K562 (cell line): ENCODE measurements around the gene STAG2. TPM values are rescaled to one million over a fixed set of nuclear protein-coding genes. Genes with fewer than 3 reads are reported as not detected.
"Not testable (repeated sequence)": the region's sequence is repeated elsewhere in the genome, so short reads cannot be mapped to it uniquely, and the experiment has no call there.

ENCODE experiments used
- ATAC-seq: fragments of 200-7000 bp; cut with Tn5 transposase; 3 replicates; pipeline ENCODE4 v1.9.1; 2020; ENCODE audit warnings: moderate library complexity
- BruUV-seq: library from RNA; stranded (reverse); fragments of 400-500 nt; replicated peaks from 2 replicates; lab custom pipeline; 2021; lab: Mats Ljungman, UMichigan
- CTCF ChIA-PET: fragments of 300-600 bp; formaldehyde crosslinking; extraction: SDS; loops from one replicate; lab custom pipeline; 2021; ENCODE audit warnings: low intra/inter-chr PET ratio; lab: Yijun Ruan, JAX
- POLR2A ChIA-PET: fragments of 300-600, 350-650 bp; sonication (Branson Sonifier 250); formaldehyde crosslinking; extraction: SDS; loops from one replicate; lab custom pipeline; 2021; ENCODE audit warnings: antibody characterized with exemption, inconsistent platforms; lab: Yijun Ruan, JAX
- DNase-seq, 4 experiments: peaks; one replicate each; pipeline versions ENCODE4 v3.0.0 to v3.0.0-alpha.2; 2011 to 2018; ENCODE audit warnings: low spot score in 3 of 4, mixed read lengths in 3 of 4; ENCODE audit errors: extremely low read depth in 1 of 4
- FAIRE-seq: peaks from 2 replicates; lab custom pipeline; 2011; peaks lifted over from hg19 to GRCh38; lab: Jason Lieb, UNC
- H2AFZ ChIP-seq: 2 replicates; pipeline ENCODE4 v1.6.0; 2011; ENCODE audit warnings: low read depth, low read length, control low read depth, inconsistent platforms
- H3K27ac ChIP-seq: fragments of 200-600 bp; 3 replicates; pipeline ENCODE4 v1.8.0; 2011; ENCODE audit warnings: low read depth, mild to moderate bottlenecking, control low read depth, inconsistent platforms, low read length, moderate library complexity, mixed read lengths; ENCODE audit errors: extremely low read depth
- H3K27me3 ChIP-seq, 2 experiments: fragments of 300-600 bp in 1 of 2; 2 replicates in 1 of 2; 3 replicates in 1 of 2; pipeline versions ENCODE4 v1.6.0 to v1.8.0; 2011; ENCODE audit warnings: inconsistent platforms in 2 of 2, low read length in 2 of 2, mild to moderate bottlenecking in 1 of 2, mixed read lengths in 1 of 2, moderate library complexity in 1 of 2; ENCODE audit not compliant: control insufficient read depth in 2 of 2, insufficient read depth in 2 of 2
- H3K36me3 ChIP-seq: fragments of 300-600 bp; 3 replicates; pipeline ENCODE4 v1.8.0; 2011; ENCODE audit warnings: mild to moderate bottlenecking, low read length, inconsistent platforms; ENCODE audit not compliant: control insufficient read depth, insufficient read depth
- H3K4me1 ChIP-seq, 2 experiments: fragments of 200-600 bp in 1 of 2; replicated peaks in 1 of 2; 2 replicates in 1 of 2; 3 replicates in 1 of 2; pipeline versions ENCODE4 v1.5.1 to v1.8.0; 2011; ENCODE audit warnings: inconsistent platforms in 2 of 2, low read length in 2 of 2, mild to moderate bottlenecking in 1 of 2, mixed read lengths in 1 of 2, moderate library complexity in 1 of 2; ENCODE audit not compliant: control insufficient read depth in 2 of 2, insufficient read depth in 2 of 2
- H3K4me2 ChIP-seq: 2 replicates; pipeline ENCODE4 v1.6.1; 2011; ENCODE audit warnings: low read length, control low read depth, inconsistent platforms, mixed read lengths; ENCODE audit not compliant: insufficient read depth
- H3K4me3 ChIP-seq: fragments of 200-600 bp; sonication (generic), shearing (Covaris generic); 2 replicates; pipeline ENCODE4 v1.5.1; 2016; ENCODE audit warnings: control low read depth, inconsistent platforms
- H3K79me2 ChIP-seq: fragments of 200-600 bp; 3 replicates; pipeline ENCODE4 v1.8.0; 2011; ENCODE audit warnings: low read length, inconsistent platforms; ENCODE audit not compliant: control insufficient read depth, insufficient read depth
- H3K9ac ChIP-seq, 2 experiments: 2 replicates each; pipeline versions ENCODE4 v1.6.0 to v1.6.1; 2011; ENCODE audit warnings: low read depth in 2 of 2, low read length in 2 of 2, control low read depth in 1 of 2, inconsistent platforms in 1 of 2, mild to moderate bottlenecking in 1 of 2, mixed read lengths in 1 of 2; ENCODE audit not compliant: insufficient read depth in 1 of 2
- H3K9me1 ChIP-seq: one replicate; pipeline ENCODE4 v1.6.0; 2011; ENCODE audit warnings: inconsistent platforms, mild to moderate bottlenecking, low read length, moderate library complexity; ENCODE audit not compliant: control insufficient read depth, insufficient read depth
- H3K9me3 ChIP-seq: replicated peaks from 2 replicates; pipeline ENCODE4 v1.5.1; 2011; ENCODE audit warnings: low read depth, low read length, inconsistent platforms; ENCODE audit not compliant: control insufficient read depth, insufficient read depth
- H4K20me1 ChIP-seq: replicated peaks from 2 replicates; pipeline ENCODE4 v1.6.1; 2011; ENCODE audit warnings: low read length, inconsistent platforms, mixed read lengths; ENCODE audit not compliant: control insufficient read depth, insufficient read depth
- CREM ChIP-seq: IDR thresholded peaks from 2 replicates; pipeline ENCODE4 v1.6.1; 2014; ENCODE audit warnings: antibody characterized with exemption, low read depth
- HDGF ChIP-seq: fragments of 450-650 bp; IDR thresholded peaks from 2 replicates; pipeline ENCODE4 v1.6.1; 2016
- RAD21 ChIP-seq, 2 experiments: fragments of 250-450 bp in 1 of 2; fragments of 450-650 bp in 1 of 2; sonication (Bioruptor Pico) in 1 of 2; formaldehyde crosslinking in 1 of 2; IDR thresholded peaks in 1 of 2; conservative IDR thresholded peaks in 1 of 2; 2 replicates each; pipeline versions ENCODE4 v1.4.0 to v1.8.0; 2020 to 2022; ENCODE audit warnings: mild to moderate bottlenecking in 2 of 2, moderate library complexity in 1 of 2
- RFX1 ChIP-seq: fragments of 450-650 bp; IDR thresholded peaks from 2 replicates; pipeline ENCODE4 v1.6.1; 2016; ENCODE audit warnings: mild to moderate bottlenecking, moderate library complexity
- ZBTB7A ChIP-seq: IDR thresholded peaks from 2 replicates; pipeline ENCODE4 v1.6.1; 2011; ENCODE audit warnings: low read depth, mild to moderate bottlenecking, low read length, moderate library complexity, borderline replicate concordance; ENCODE audit not compliant: control insufficient read depth
- WGBS: fragments of 100-300 bp; shearing (Covaris generic); methylation state at CpG from one replicate; pipeline ENCODE4 v1.1.6; 2016; ENCODE audit warnings: low coverage, mixed read lengths; ENCODE audit not compliant: insufficient coverage; ENCODE audit errors: missing lambda C conversion rate; 5-methylcytosine and 5-hydroxymethylcytosine counted together
- in situ Hi-C: fragments of 300-500 bp; cut with MboI; formaldehyde crosslinking; loops from 4 replicates; pipeline ENCODE4 v1.15.0; 2018; ENCODE audit warnings: inconsistent platforms, mixed read lengths
- intact Hi-C: fragments of 100-400 bp; cut with micrococcal nuclease; formaldehyde crosslinking; loops from 2 replicates; pipeline ENCODE4 v1.14.2; 2022
- polyA plus RNA-seq, 8 experiments: library from polyadenylated mRNA; depleted of rRNA in 4 of 8; stranded (reverse) in 5 of 8; unstranded in 3 of 8; fragments of >200 nt; fragmentation: Nextera tagmentation in 2 of 8; fragmentation: Illumina TruSeq in 1 of 8; extraction: Ambion mirVana in 2 of 8; extraction: Trizol in 1 of 8; gene quantifications; 2 replicates each; pipeline versions ENCODE4 v1.2.1 to v1.2.3, GENCODE V29; 2011 to 2014; ENCODE audit warnings: inconsistent platforms in 1 of 8, missing spikeins in 1 of 8
- total RNA-seq, 7 experiments: library from RNA; depleted of rRNA in 6 of 7; stranded (reverse); fragments of >200 nt in 6 of 7; fragmentation: Illumina TruSeq in 2 of 7; extraction: Trizol in 2 of 7; gene quantifications; 2 replicates each; pipeline versions ENCODE4 v1.2.1 to v1.2.3, GENCODE V29; 2011 to 2021; ENCODE audit warnings: low replicate concordance in 1 of 7
- TF ChIP-seq, protein P1 (sequence below), 3 experiments: IDR thresholded peaks in 2 of 3; conservative IDR thresholded peaks in 1 of 3; 2 replicates each; pipeline ENCODE4 v1.5.1; 2011 to 2012; ENCODE audit warnings: low read length in 3 of 3, mild to moderate bottlenecking in 3 of 3, control low read depth in 2 of 3, improper control_type of control experiment in 1 of 3, inconsistent platforms in 1 of 3, low read depth in 1 of 3, mixed read lengths in 1 of 3, moderate library complexity in 1 of 3; ENCODE audit not compliant: insufficient read depth in 2 of 3
- TF ChIP-seq, protein P2 (sequence below): IDR thresholded peaks from 2 replicates; pipeline ENCODE4 v1.6.1; 2011; ENCODE audit warnings: borderline replicate concordance, low read depth, mild to moderate bottlenecking, moderate library complexity, low read length; ENCODE audit not compliant: insufficient read depth, poor library complexity, severe bottlenecking

STAG2 gene
- total and polyA plus RNA-seq, 9 of the 15 experiments (the other 6 are each of a cell fraction or from before 2014, with no cell fraction given) = 40.3 to 133 (median 90.1) TPM

DNA sequence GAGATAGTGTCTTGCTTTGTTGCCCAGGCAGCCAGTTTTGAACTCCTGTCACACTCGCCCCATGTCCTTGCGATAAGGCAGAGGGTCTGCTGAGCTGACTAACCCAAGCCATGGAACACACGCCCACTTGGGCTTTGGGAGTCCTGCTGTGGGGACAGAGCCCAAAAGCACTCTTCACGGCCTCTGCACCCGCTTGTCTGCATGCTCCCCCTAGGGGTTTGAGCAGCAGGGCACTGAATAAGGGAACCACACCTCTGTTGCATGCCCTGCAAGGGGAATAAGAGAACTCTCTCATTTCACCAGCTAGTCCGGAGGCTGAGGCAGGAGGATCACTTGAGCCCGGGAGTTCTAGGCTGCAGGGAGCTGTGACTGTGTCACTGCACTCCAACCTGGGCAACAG, 166.0 kb downstream of the STAG2 start:
- H3K36me3 ChIP-seq = no peaks in the 10 kb centered on the region
- no peaks in the 10 kb centered on the region for H3K9me1 ChIP-seq
- ATAC-seq (peak; percentile 97), DNase-seq (peak in 3 of 4 experiments; percentile 6 to 51 (median 28))
- in situ Hi-C loops = no loop called here
- no peaks in the 10 kb centered on the region for H4K20me1 ChIP-seq
- H3K4me2 ChIP-seq = no peak overlapping the region
- BruUV-seq = no TSS peak
- H3K27me3 ChIP-seq = no peaks in the 10 kb centered on the region
- H3K79me2 ChIP-seq = no peaks in the 10 kb centered on the region
- intact Hi-C loops = no loop called here
- CTCF ChIA-PET = interaction anchor here (0.6 kb wide), 1 partner anchor 1198 kb away, joined by 3 read pairs; no protein-coding TSS in a partner anchor
- WGBS = 29% methylated on average over 6 of the region's 7 CpGs
- peak overlapping the region; percentile 51 for H2AFZ ChIP-seq
- TF ChIP-seq, protein P1, sequence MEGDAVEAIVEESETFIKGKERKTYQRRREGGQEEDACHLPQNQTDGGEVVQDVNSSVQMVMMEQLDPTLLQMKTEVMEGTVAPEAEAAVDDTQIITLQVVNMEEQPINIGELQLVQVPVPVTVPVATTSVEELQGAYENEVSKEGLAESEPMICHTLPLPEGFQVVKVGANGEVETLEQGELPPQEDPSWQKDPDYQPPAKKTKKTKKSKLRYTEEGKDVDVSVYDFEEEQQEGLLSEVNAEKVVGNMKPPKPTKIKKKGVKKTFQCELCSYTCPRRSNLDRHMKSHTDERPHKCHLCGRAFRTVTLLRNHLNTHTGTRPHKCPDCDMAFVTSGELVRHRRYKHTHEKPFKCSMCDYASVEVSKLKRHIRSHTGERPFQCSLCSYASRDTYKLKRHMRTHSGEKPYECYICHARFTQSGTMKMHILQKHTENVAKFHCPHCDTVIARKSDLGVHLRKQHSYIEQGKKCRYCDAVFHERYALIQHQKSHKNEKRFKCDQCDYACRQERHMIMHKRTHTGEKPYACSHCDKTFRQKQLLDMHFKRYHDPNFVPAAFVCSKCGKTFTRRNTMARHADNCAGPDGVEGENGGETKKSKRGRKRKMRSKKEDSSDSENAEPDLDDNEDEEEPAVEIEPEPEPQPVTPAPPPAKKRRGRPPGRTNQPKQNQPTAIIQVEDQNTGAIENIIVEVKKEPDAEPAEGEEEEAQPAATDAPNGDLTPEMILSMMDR (IDR thresholded peaks at IDR 0.05 in 2 of 3, conservative IDR thresholded peaks at IDR 0.05 in 1 of 3; ENCODE audit: insufficient read depth in 2 of 3, low read depth in 1 of 3, low read length in 3 of 3) = peak; percentile 40 to 43 (median 43); a peak in 5 of 6 replicates
- TF ChIP-seq, protein P2, sequence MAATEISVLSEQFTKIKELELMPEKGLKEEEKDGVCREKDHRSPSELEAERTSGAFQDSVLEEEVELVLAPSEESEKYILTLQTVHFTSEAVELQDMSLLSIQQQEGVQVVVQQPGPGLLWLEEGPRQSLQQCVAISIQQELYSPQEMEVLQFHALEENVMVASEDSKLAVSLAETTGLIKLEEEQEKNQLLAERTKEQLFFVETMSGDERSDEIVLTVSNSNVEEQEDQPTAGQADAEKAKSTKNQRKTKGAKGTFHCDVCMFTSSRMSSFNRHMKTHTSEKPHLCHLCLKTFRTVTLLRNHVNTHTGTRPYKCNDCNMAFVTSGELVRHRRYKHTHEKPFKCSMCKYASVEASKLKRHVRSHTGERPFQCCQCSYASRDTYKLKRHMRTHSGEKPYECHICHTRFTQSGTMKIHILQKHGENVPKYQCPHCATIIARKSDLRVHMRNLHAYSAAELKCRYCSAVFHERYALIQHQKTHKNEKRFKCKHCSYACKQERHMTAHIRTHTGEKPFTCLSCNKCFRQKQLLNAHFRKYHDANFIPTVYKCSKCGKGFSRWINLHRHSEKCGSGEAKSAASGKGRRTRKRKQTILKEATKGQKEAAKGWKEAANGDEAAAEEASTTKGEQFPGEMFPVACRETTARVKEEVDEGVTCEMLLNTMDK = peak; percentile 62
- TF ChIP-seq RAD21 (CRISPR knock-in tag; conservative IDR thresholded peaks at IDR 0.05 in 1 of 2, IDR thresholded peaks at IDR 0.05 in 1 of 2) (peak in 1 of 2 experiments; percentile 35; a peak in 1 of 4 replicates), HDGF (no peak), RFX1 (0 out of 2 replicates have a peak, but pooled peaks have one; percentile 20), ZBTB7A (peak; percentile 19; the same call in 1 of the 2 replicates), CREM (no peak)
- TF ChIP-seq, all 486 proteins: peak for 5
- Histone ChIP-seq H3K9ac (peak overlapping the region in 1 of 2 experiments; percentile 36; a peak in 1 of 4 replicates), H3K4me3 (no peak overlapping the region), H3K9me3 (no peaks in the 10 kb centered on the region), H3K27ac (no peak overlapping the region), H3K4me1 (peaks cover 2 to 6% of the 10 kb centered on the region in 2 experiments; a peak in 4 of 5 replicates)
- peak; percentile 44 for FAIRE-seq
- POLR2A ChIA-PET = no interaction called here

DNA sequence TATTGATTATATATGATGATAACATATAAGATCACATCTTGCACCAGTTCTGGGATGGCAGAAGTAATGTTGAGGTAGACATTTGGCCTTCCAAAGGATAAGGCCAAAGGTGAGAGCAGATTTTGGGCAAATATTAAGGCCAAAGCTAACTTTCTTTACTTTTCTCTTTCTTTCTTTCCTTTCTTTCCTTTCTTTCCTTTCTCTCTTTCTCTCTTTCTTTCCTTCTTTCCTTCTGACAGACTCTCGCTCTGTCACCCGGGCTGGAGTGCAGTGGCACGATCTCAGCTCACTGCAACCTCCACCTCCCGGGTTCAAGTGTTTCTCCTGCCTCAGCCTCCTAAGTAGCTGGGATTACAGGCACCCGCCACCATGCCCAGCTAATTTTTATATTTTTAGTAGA, 170.9 kb downstream of the STAG2 start:
- H3K4me2 ChIP-seq, H3K9ac ChIP-seq, intact Hi-C loops, in situ Hi-C loops, H3K9me3 ChIP-seq, FAIRE-seq, H4K20me1 ChIP-seq, H3K79me2 ChIP-seq, H3K27me3 ChIP-seq, H3K9me1 ChIP-seq, H3K4me1 ChIP-seq, POLR2A ChIA-PET, DNase-seq, ATAC-seq, CTCF ChIA-PET, BruUV-seq, H3K36me3 ChIP-seq, H3K27ac ChIP-seq, H2AFZ ChIP-seq, H3K4me3 ChIP-seq: not testable (repeated sequence)
- 34% methylated on average over 3 of the region's 5 CpGs for WGBS
